ENCODE results near the gene GSTA1.
"Not testable (repeated sequence)": the region's sequence is repeated elsewhere in the genome, so short reads cannot be mapped to it uniquely, and the experiment has no call there.

Gene GSTA1

GRCh38 chr6:52803668-52804255 lies at the start of gene GSTA1:
GSTA1 (minus strand) TSS chr6:52803816; CDS start chr6:52799267, 4,549 bp downstream.
- H3K4me3 ChIP-seq (ENCODE audit: control insufficient read depth, low read depth, low read length); DNase-seq (ENCODE audit: low read depth): not testable (repeated sequence)
- TF ChIP-seq CTCF (conservative IDR thresholded peaks at IDR 0.05; ENCODE audit: control insufficient read depth, insufficient read depth, low read depth, low read length), result peak; percentile 4

DNA sequence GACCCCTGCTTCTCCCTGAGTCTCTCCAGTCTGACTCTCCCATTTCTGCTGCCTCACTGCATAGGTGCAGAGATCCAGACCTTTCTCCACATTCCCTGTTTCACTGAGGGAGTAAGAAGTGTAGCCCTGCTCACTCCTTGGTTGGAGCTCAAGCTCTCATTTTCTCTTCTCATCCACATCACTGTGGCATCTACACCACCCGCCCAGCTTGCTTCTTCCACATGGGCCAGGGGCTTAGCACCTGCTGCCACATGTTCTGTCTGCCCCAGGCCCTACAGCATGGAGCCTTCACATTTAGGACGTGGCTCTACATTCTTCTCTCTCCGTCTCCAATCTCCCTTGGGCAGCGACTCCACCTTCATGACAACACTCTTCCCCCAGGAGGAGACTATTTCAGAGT lies 45.5 kb upstream of the GSTA1 start:
- no peak for TF ChIP-seq CTCF (conservative IDR thresholded peaks at IDR 0.05; ENCODE audit: control insufficient read depth, insufficient read depth, low read depth, low read length)
- DNase-seq (ENCODE audit: low read depth), result no peak
- no peak overlapping the region for H3K4me3 ChIP-seq (ENCODE audit: control insufficient read depth, low read depth, low read length)

DNA sequence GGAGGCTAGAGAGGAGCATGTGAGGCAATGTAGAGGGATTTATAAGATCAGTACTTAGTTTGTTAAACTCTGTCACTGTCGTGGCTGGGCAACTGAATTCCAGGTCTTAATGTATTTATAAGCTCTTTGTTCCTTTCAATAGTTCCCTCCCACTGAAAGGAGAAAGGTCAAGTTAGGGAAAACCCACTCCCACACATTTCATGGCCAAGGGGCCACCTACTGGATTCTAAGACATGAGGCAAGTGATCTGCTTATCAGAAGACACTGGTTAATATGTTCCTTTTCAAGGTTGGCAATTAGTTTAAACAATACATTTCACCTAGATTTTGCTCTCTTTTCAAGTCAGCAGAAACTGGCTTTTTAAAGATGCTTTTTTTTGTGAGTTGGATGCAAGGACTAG lies 42.4 kb upstream of the GSTA1 start:
- no peak for TF ChIP-seq CTCF (conservative IDR thresholded peaks at IDR 0.05; ENCODE audit: control insufficient read depth, insufficient read depth, low read depth, low read length)
- no peak for DNase-seq (ENCODE audit: low read depth)
- H3K4me3 ChIP-seq (ENCODE audit: control insufficient read depth, low read depth, low read length), result no peak overlapping the region

- no peak for TF ChIP-seq CTCF (conservative IDR thresholded peaks at IDR 0.05; ENCODE audit: control insufficient read depth, insufficient read depth, low read depth, low read length)
- H3K4me3 ChIP-seq (ENCODE audit: control insufficient read depth, low read depth, low read length), result no peak overlapping the region
- DNase-seq (ENCODE audit: low read depth), result no peak
These were observed 40.0 kb upstream of the GSTA1 start for GRCh38 chr6:52843605-52844004.

DNA sequence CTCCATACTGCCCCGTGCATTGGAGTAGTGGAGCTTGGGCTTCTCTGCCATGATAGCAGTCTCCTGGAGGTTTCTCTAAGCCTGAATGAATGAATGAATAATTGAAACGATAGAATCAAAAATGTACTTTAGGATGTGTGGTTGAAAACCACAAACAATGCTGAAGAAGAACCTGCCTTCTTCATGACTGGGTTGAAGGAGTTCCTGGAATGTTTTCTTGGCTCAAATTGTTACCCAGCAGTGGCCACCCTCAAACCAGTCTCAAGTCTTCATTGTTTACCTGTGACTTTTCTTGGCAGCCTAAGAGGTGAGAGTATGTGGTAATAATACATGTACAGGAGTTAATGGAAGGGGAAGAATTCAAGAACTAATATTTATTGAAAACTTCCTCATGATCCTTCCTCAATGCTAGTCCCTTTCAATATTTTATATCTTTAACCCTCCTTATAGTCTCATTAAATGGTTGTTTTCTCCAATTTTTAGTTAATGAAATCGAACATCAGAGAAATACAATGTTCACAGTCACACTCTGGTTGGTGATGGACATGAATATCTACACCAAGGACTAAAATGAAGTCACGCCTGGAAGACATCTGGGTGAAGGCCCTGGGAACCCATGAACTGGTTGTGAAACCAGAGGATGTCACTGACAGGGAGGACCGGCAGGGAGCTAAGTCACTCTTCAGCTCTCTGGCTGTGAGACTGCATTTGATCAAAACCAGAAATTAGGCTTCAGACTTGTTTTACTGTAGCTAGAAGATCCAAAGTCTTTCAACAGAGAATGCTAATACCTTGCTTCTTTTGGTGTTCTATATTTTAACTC lies 37.4 kb upstream of the GSTA1 start, which contains the start of gene GSTA5:
Gene GSTA5, minus strand, starts transcription at position 51 of the 823 bp plus-strand sequence.
- TF ChIP-seq CTCF (conservative IDR thresholded peaks at IDR 0.05; ENCODE audit: control insufficient read depth, insufficient read depth, low read depth, low read length), result no peak
- DNase-seq (ENCODE audit: low read depth), result no peak
- no peak within 1 kb of the TSS for H3K4me3 ChIP-seq (ENCODE audit: control insufficient read depth, low read depth, low read length)

- H3K4me3 ChIP-seq (ENCODE audit: control insufficient read depth, low read depth, low read length), result no peak overlapping the region
- DNase-seq (ENCODE audit: low read depth), result peak; percentile 73
- TF ChIP-seq CTCF (conservative IDR thresholded peaks at IDR 0.05; ENCODE audit: control insufficient read depth, insufficient read depth, low read depth, low read length), result peak; percentile 82
These were observed 35.8 kb upstream of the GSTA1 start for GRCh38 chr6:52839124-52840055.
